KG1 (cell line): ENCODE results near the gene SLC3A2.
A peak's percentile ranks its signal among the peaks of the same experiment; 100 is the strongest.
"Not testable (repeated sequence)": the region's sequence is repeated elsewhere in the genome, so short reads cannot be mapped to it uniquely, and the experiment has no call there.

Experiments used
- DNase-seq: peaks from one replicate; lab custom pipeline; 2025; lab: John Stamatoyannopoulos, UW

SLC3A2 gene

DNA sequence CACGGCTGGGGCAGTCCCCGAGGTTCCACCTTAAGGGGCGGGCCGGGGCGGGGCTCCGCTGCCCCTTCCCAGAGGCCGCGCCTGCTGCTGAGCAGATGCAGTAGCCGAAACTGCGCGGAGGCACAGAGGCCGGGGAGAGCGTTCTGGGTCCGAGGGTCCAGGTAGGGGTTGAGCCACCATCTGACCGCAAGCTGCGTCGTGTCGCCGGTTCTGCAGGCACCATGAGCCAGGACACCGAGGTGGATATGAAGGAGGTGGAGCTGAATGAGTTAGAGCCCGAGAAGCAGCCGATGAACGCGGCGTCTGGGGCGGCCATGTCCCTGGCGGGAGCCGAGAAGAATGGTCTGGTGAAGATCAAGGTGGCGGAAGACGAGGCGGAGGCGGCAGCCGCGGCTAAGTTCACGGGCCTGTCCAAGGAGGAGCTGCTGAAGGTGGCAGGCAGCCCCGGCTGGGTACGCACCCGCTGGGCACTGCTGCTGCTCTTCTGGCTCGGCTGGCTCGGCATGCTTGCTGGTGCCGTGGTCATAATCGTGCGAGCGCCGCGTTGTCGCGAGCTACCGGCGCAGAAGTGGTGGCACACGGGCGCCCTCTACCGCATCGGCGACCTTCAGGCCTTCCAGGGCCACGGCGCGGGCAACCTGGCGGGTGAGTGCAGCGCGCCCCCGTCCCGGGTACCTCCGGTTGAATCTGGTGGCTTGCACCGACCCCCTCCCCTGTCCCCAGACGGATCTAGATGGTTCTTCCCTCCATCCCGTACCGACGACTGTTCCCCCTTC is at the start of gene SLC3A2:
Gene SLC3A2, plus strand, starts transcription at position 94 of the 776 bp plus-strand sequence. Its CDS starts 128 bp downstream, at position 222.
- peak; percentile 93 for DNase-seq

DNA sequence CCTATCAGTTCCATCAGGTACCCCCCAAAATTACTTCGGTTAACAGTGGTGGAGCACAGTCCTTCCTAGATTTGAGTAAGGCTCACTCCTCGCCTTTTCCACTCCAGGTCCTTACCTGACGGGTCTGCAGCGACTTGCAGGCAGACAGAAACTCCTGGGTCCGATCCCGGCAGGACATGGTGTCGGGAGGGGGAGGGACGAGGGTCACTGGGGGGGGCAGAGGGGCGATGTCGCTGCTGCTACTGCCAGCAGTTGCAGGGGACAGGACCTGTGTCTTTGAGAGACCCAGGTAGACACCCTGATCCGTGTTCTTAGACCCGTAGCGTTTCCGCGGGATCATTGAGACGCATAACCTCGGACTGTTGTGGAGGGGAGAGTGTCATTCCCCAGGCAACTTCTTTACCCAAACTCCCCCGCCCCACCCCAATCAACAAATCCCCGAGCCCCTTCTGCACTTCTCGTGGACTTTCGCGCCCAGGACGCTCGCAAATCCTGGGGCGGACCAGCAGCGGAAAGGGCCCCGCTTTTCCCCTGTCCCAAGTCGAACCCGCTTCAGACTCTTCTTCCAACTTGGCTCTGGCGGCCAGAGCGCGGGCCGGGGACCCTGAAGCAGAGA is 49.7 kb upstream of the SLC3A2 start:
- no peak for DNase-seq

DNA sequence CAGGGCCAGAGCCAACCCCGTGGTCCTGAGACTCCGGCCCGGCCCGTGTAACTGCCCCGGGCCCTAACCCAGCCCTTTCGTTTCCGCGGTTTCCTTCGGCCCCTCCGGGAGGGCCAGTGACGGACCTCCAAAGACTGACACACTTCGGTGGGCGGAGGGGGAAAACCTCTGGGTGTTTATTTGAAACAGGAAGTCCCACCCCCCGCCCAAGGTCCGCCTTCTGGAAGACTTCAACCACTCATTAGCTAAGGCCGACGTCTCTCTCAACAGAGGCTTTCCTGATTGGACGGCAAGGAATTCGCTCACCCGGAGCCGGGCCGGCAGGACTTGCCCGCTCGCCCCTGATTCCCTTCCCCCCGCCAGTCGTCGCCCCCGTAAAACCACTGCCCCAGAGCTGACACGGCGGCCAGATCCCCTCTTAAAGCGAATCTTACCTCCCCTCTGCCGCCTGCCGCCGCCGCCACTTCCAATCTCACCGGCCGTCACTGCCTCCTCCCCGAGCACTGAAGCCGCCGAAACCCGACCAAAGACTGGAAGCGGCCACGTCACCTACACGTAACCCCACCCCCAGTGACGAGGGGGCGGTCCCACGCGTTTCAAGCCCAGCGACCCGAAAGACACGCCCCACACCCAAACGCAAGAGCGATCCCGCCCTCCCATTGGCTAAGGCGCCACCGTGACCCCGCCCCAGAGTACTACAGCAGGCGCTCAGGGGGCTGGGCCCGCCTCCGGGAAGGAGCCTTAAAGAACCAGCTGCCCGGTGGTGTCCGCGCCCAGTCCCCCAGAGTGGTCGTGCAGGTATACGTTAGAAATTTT is 49.0 kb upstream of the SLC3A2 start, which contains the start of gene STX5:
Gene STX5, minus strand, starts transcription at position 532 of the 816 bp plus-strand sequence. CDS start 808 bp downstream, outside the sequence.
- DNase-seq, result peak; percentile 100

DNA sequence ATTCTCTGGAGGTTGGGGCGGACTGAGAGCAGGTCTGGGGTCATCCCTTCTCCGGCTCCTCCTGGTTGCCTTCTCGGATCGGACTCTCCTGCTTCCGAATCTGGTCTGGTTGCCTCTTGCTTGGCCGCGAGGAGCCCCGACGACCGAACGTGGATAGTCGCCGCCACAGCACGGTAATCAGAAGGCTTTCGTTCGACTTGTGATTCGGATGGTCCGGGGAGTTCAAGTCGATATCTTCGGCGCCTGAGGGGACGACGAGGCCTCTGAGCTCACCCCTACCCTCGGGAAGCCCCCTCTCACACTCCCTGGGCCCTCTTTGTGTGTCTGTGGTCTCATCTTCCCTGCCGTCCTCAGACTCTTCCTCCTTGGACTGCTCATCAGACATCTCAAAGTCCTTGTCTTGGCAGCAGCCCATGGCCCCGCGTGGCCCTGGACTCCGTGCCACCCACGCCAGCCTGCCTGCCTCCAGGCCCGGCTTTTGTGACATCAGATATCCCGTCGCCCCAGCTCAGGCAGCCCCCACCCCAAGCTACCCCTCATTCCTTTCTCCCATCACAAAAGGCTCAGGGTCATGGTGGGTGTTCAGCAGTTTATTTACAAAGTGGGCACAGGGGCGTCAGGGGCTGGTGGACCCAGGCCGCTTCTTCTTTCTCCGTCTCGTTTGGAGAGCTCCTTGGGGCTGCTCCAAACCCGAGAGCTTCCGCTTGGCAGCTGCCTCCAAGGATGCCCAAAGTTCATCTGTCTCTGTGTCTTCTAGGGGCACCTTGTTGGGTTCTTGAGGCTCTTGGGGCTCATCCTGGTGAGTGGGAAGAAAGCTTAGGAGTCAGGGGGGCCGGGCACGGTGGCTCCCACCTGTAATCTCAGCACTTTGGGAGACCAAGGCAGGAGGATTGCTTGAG is 48.1 kb upstream of the SLC3A2 start, which contains the start of gene TEX54:
Gene TEX54, minus strand, starts transcription at position 506 of the 899 bp plus-strand sequence.
- no peak for DNase-seq

DNA sequence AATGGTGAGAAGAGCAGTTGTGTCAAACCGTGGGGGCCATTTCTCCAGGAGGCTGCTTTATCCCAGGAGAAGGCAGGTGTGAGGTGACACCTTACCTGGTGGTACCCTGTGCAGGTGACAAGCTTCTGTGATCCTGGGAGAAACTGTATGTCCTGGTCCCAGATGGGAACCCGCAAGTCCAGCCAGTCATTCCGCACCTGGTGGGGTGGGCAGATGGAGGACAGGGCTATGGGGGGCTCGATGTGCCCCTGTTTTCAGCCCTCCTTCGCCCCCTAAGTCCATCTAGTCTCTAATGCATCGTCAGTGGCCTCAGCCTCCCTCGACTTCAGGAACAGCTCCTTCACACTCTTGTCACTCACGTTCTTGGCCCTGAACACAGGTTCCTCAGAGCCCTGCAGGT is 45.4 kb upstream of the SLC3A2 start:
- DNase-seq, result no peak

DNA sequence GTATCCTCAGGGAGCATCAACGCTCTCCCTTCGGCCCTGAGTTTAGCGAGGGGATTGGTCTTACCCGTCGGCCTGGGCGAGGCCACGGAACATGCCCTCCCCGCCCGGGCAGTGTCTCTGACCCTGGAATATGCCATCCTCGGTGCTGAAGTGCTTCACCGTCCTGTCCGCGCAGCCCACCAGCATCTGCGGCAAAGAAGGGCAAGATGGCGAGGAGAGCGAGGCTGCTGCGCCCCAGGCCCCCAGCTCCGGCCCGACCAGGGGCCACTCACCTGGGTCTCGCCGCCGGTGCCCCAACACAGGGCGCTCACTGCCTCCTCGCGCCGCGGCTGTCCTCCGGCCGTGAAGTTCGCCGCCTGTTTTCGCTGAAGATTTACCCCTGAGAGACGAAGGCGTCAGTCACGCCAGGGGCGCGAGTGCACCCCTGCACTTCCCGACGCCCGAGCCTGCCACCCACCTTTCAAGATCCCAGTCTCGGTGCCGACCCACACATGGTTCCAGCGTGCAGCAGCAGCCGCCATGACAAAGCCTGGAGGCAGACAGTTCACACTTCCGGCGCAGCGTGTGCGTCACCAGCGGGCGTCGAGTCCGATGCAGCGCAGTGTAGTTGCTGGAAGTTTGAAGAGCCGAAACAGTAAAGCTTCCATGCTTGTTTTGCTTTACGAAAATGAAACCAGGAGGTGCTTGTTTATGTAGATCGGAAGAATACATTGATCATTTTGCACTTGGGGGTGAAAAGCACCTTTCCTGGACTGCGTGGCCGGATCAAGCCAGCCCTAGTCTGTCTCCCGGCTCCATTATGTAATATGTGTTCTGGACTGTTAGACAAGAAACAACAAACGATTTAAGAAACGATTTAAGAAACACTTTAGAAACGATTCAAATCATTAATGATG is 41.4 kb upstream of the SLC3A2 start, which contains the start of gene WDR74:
Gene WDR74, minus strand, starts transcription at position 541 of the 896 bp plus-strand sequence. Its CDS starts 20 bp downstream, at position 521.
- DNase-seq, result peak; percentile 99

DNA sequence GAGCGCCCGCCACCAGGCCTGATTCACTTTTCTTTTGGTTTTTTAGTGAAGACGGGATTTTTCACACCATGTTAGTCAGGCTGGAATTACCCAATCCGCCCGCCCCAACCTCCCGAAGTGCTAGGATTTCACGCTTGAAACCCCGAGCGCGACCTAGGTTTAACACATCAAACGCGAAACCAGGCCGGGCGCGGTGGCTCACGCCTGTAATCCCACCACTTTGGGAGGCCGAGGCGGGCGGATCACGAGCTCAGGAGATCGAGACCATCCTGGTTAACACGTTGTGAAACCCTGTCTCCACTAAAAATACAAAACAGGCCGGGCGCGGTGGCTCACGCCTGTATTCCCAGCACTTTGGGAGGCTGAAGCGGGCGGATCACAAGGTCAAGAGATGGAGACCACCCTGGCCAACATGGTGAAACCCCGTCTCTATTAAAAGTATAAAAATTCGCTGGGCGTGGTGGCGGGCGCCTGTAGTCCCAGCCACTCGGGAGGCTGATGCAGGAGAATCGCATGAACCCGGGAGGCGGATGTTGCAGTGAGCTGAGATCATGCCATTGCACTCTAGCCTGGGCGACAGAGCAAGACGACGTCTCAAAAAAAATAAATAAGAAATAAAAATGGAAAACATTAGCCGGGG is 39.9 kb upstream of the SLC3A2 start:
- DNase-seq, result not testable (repeated sequence)

DNA sequence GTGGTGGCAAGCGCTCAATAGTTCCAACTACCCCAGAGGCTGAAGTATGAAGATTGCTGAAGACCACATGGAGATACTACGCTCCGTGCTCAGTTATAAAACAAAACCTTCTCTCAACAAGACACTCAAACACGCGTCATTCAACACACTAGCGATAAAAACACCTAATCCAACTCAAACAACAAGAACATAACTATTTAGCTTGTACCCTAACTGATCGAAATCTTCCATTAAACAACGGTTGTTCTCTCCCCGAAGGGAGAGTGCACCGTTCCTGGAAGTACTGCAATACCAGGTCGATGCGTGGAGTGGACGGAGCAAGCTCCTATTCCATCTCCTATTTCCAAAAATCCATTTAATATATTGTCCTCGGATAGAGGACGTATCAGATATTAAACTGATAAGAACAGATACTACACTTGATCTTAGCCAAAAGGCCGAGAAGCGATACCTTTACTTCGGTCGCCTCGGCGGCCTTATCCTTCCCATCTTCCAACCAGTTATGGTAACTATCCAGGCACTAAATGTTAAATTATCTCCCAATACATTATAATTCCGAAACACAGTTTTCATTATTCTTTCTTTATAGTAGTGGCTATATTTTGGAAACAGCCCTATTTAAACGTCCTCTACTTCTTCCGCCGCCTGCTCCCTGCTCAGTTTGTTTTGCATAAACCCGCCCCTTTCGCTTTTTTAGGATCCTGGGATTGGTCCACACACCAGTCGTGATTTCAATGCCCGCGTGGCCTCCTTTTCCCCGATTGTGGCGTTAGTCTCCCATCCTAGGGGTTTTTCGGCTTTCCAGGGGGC is 39.1 kb upstream of the SLC3A2 start:
- DNase-seq, result peak; percentile 97

DNA sequence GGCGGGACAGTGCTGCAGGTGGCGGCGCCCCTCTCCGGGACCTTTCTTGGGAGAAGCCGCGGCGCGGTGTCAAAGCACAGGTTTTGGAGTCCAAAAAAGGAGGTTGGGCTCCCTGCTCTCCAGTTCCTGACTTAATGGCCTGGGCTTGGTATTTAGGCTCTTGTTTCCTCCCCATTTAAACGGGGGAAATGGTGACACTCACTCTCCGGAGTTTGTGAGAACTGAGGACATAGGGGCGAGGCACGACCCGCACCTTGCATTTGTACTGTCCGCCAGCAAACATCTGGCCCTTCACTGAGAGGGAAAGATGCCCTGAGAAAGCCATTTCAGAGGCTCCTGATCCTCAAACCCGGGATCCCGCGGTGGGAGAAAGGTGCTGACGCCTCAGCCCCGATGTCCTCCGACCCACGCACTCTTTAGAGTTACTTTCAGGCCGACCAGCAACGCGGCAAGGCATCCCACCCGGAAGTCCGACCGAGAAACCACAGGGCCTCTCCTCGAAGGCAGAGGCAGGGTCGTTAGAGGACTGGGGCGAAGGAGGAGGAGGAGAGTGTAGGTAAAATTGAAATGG is 38.4 kb upstream of the SLC3A2 start:
- no peak for DNase-seq

DNA sequence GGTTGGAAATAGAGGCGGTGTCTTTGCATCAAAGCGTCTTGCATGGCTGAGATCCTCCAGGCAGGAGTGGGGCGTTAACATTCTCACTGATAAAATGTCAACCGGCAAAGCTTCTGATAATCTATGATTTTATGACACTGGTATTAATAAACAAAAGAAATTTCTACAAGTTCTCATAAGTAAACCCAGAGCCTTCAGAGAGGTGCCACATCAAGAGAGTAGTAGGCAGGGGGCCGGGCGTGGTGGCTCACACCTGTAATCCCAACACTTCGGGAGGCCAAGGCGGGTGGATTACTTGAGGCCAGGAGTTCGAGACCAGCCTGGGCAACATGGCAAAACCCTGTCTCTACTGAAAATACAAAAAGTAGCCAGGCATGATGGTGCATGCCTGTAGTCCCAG is 37.8 kb upstream of the SLC3A2 start:
- not testable (repeated sequence) for DNase-seq

DNA sequence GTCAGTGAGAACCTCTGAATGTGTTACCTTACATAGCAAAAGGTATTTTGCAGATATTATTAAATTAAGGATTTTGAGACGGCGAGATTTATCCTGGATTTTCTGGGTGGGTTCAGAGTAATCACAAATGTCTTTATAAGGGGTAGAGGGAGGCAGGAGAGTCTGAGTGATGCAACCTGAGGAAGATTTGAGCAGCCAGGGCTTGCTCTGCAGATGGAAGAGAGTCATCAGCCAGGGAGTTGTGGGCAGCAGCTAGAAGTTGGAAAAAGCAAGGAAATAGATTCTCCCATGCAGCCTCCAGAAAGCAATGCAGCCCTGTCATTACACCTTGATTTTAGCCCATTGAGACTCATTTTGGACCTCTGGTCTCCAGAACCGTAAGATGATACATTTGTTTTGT is 37.2 kb upstream of the SLC3A2 start:
- DNase-seq, result no peak

DNA sequence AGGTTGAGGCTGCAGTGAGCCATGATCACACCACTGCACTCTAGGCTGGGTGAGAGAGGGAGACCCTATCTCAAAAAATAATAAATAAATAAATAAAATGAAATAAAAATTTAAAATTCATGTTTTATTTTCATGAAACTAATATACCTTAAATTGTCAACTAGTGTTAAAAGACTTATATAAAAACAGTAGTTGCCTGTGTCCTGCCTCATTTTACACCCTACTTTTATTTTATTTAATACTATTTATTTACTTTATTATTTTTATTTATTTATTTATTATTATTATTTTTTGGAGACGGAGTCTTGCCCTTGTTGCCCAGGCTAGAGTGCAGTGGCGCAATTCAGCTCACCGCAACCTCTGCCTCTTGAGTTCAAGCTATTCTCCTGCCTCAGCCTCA is 36.5 kb upstream of the SLC3A2 start:
- DNase-seq, result no peak

DNA sequence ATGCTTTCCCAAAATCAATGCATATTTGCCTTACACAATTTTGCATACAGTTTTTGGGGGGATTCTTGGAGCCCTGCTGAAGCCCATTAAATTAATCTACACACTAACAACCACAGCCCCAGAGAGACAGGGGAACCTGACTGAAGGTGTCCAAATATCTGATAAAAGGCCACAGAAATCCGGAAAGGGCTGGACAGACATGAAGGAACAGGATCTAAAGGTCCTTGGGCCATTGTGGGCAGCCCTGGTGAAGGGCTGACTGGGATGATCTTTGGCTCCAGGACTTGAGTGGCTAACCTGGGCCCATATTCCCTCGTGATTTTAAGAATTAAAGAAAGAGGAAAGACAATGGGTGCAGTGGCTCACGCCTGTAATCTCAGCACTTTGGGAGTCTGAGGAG is 34.5 kb upstream of the SLC3A2 start:
- no peak for DNase-seq

DNA sequence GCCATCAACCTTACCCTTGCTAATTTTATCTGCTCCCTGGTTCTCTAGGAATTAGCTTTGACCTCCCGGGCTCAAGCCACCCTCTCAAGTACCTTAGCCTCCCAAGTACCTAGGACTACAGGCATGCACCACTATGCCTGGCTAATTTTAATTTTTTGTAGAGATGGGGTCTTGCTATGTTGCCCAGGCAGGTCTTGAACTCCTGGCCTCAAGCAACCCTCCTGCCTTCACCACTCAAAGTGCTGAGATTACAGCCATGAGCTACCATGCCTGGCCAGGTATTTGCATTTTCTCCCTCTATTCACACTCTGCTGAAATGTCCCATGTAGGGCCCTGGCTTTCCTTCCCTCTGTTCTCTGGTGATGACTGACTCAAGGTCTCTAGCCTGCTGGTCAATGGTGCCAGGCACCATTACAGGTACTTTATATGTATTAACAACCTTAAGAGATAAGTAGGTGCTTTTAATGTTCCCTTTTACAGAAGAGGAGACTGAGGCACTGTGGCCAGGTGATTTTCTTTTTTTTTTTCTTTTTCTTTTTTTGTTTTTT is 32.9 kb upstream of the SLC3A2 start:
- no peak for DNase-seq

DNA sequence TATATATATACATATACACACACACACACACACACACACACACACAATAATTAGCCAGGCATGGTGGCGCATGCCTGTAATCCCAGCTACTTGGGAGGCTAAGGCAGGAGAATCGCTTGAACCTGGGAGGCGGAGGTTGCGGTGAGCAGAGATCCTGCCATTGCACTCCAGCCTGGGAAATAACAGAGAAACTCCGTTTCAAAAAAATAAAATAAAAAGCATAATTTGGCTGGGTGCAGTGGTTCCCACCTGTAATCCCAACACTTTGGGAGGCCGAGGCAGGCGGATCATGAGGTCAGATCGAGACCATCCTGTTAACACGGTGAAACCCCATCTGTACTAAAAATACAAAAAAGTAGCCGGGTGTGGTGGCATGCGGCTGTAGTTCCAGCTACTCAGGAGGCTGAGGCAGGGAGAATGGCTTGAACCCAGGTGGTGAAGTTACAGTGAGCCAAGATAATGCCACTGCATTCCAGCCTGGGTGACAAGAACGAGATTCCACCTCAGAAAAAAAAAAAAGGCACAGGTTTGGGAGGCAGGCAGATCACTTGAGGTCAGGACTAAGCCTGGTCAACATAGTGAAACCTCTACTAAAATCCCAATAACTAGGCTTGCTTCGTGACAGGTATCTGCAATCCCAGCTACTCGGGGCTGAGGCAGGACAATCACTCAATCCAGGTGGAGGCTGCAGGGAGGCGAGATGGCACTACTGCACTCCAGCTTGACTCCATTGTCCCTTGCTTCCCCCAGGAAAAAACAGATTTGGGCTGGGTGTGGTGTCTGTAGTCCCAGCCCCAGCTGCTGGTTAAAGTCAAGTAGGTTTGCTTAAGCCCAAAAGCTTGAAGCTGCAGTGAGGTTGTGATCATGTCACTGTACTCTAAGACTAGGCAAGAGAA is 29.5 kb upstream of the SLC3A2 start:
- no peak for DNase-seq

DNA sequence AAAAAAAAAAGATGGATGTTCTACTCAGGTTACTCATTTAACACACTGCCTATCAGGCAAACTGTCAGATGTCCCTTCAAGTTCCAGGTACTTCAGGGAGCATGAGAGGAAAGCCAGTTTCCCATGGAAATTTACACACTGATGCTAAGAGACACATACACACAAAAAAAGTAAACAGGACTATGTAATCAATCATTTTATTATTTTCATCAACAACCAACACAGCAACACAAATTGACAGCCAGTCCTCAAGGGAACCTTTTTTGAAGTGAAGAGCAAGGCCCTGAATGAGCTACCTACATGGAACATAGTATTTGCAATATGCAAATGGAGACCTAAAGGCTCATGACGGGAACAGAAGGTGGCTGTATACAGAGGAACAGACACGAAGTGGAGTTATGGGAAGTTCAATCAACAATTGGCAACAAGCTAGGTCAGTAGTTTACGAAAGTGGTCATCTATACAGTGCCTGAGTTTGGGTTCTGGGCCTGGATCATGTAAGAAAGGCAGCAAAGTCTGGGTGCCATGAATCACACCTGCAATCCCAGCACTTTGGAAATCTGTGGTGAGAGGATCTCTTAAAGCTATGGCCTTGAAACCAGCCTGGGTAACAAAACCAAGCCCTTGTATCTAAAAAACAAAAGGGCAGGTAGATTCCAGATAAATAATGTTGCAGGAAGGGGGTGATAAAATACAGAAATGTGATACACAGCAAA is 28.7 kb upstream of the SLC3A2 start:
- no peak for DNase-seq
